PFSK-1 (cell line): ENCODE results near the gene ABCA10.

ENCODE experiments used
- FOXP2 ChIP-seq: optimal IDR thresholded peaks from 2 replicates; pipeline ENCODE3; 2011; ENCODE audit warnings: borderline replicate concordance, control low read depth, inconsistent platforms; ENCODE audit not compliant: insufficient read depth; ENCODE audit errors: extremely low read length, extremely low read depth
- POLR2AphosphoS5 ChIP-seq: IDR thresholded peaks from 2 replicates; pipeline ENCODE4 v1.6.1; 2012; ENCODE audit warnings: low read depth, mild to moderate bottlenecking, control low read depth, low read length, moderate library complexity
- SIN3A ChIP-seq: IDR thresholded peaks from 2 replicates; pipeline ENCODE4 v1.6.1; 2012; ENCODE audit warnings: mild to moderate bottlenecking, low read length, moderate library complexity, borderline replicate concordance; ENCODE audit not compliant: insufficient read depth
- TAF1 ChIP-seq: IDR thresholded peaks from 2 replicates; pipeline ENCODE4 v1.6.1; 2012; ENCODE audit warnings: low read length, control low read depth, borderline replicate concordance; ENCODE audit not compliant: insufficient read depth
- TF ChIP-seq, protein P1 (sequence below), 2 experiments: IDR thresholded peaks; 2 replicates each; pipeline versions ENCODE4 v1.6.1 to v1.8.0; 2011 to 2012; ENCODE audit warnings: low read depth in 2 of 2, low read length in 2 of 2, control low read depth in 1 of 2, inconsistent platforms in 1 of 2, mild to moderate bottlenecking in 1 of 2, moderate library complexity in 1 of 2; ENCODE audit not compliant: insufficient read depth in 1 of 2

GRCh38 chr17:69150333-69150732, 78.3 kb downstream of the ABCA10 start:
- TF ChIP-seq, protein P1, sequence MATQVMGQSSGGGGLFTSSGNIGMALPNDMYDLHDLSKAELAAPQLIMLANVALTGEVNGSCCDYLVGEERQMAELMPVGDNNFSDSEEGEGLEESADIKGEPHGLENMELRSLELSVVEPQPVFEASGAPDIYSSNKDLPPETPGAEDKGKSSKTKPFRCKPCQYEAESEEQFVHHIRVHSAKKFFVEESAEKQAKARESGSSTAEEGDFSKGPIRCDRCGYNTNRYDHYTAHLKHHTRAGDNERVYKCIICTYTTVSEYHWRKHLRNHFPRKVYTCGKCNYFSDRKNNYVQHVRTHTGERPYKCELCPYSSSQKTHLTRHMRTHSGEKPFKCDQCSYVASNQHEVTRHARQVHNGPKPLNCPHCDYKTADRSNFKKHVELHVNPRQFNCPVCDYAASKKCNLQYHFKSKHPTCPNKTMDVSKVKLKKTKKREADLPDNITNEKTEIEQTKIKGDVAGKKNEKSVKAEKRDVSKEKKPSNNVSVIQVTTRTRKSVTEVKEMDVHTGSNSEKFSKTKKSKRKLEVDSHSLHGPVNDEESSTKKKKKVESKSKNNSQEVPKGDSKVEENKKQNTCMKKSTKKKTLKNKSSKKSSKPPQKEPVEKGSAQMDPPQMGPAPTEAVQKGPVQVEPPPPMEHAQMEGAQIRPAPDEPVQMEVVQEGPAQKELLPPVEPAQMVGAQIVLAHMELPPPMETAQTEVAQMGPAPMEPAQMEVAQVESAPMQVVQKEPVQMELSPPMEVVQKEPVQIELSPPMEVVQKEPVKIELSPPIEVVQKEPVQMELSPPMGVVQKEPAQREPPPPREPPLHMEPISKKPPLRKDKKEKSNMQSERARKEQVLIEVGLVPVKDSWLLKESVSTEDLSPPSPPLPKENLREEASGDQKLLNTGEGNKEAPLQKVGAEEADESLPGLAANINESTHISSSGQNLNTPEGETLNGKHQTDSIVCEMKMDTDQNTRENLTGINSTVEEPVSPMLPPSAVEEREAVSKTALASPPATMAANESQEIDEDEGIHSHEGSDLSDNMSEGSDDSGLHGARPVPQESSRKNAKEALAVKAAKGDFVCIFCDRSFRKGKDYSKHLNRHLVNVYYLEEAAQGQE (IDR thresholded peaks at IDR 0.05; ENCODE audit: insufficient read depth in 1 of 2, low read depth in 2 of 2, low read length in 2 of 2): no peak
- TF ChIP-seq POLR2AphosphoS5: no peak
- no peak for TF ChIP-seq SIN3A
- TF ChIP-seq TAF1: no peak
- TF ChIP-seq FOXP2: no peak
